ENCODE data around the gene SMR3A. TPM values are rescaled to one million over a fixed set of nuclear protein-coding genes. Genes with fewer than 3 reads are reported as not detected.

SMR3A gene
- total RNA-seq, 1 experiment from 2014 or later, result not detected

- POLR2A ChIA-PET (ENCODE audit: unreplicated experiment), result no interaction called here
Measured at GRCh38 chr4:70371987-70372386, 11.4 kb downstream of the SMR3A start.

GRCh38 chr4:70372760-70373159 lies 12.2 kb downstream of the SMR3A start:
- Histone ChIP-seq H3K4me3 (ENCODE audit: low read length) (no peak overlapping the region), H3K36me3 (ENCODE audit: low read depth, low read length) (no peaks in the 10 kb centered on the region), H3K27me3 (ENCODE audit: low read length) (peaks cover 24% of the 10 kb centered on the region; the same call in 1 of the 2 replicates), H4K20me1 (ENCODE audit: low read length) (no peaks in the 10 kb centered on the region), H3K79me2 (ENCODE audit: low read length) (no peaks in the 10 kb centered on the region), H3K4me2 (ENCODE audit: low read length) (no peak overlapping the region), H3K9me2 (replicated peaks; ENCODE audit: low read length) (no peaks in the 10 kb centered on the region), H3K9me3 (ENCODE audit: low read length) (no peaks in the 10 kb centered on the region), H3K4me1 (ENCODE audit: insufficient read depth, low read length) (no peaks in the 10 kb centered on the region), H3F3A (ENCODE audit: low read length, unreplicated experiment) (no peaks in the 10 kb centered on the region), H2AFZ (ENCODE audit: low read length) (no peak overlapping the region), H3K9ac (ENCODE audit: low read length) (no peak overlapping the region), H3K27ac (ENCODE audit: low read length) (no peak overlapping the region)
- ChIA-PET CTCF (no interaction called here), POLR2A (ENCODE audit: unreplicated experiment) (no interaction called here)
- intact Hi-C loops (cut with micrococcal nuclease), result no loop called here
- no peak for TF ChIP-seq EZH2 (IDR thresholded peaks at IDR 0.05; ENCODE audit: low read length, unreplicated experiment)
- TF ChIP-seq EZH2phosphoT487 (IDR thresholded peaks at IDR 0.05; ENCODE audit: borderline replicate concordance, low read length), result no peak
- TF ChIP-seq CTCF (conservative IDR thresholded peaks at IDR 0.05; ENCODE audit: low read depth, low read length), result no peak
- no peak for DNase-seq
- ATAC-seq, result no peak
- no TSS peak for BruUV-seq (replicated peaks)

More at GRCh38 chr4:70371987-70372386, 11.4 kb downstream of the SMR3A start:
- no peaks in the 10 kb centered on the region for H4K20me1 ChIP-seq (ENCODE audit: low read length)
- no TSS peak for BruUV-seq (replicated peaks)
- no peaks in the 10 kb centered on the region for H3K9me2 ChIP-seq (replicated peaks; ENCODE audit: low read length)
- no peak overlapping the region for H2AFZ ChIP-seq (ENCODE audit: low read length)
- TF ChIP-seq EZH2 (IDR thresholded peaks at IDR 0.05; ENCODE audit: low read length, unreplicated experiment), result no peak
- TF ChIP-seq EZH2phosphoT487 (IDR thresholded peaks at IDR 0.05; ENCODE audit: borderline replicate concordance, low read length), result no peak
- TF ChIP-seq CTCF (conservative IDR thresholded peaks at IDR 0.05; ENCODE audit: low read depth, low read length), result no peak
- ATAC-seq, result no peak
- DNase-seq, result no peak
- H3K36me3 ChIP-seq (ENCODE audit: low read depth, low read length), result no peaks in the 10 kb centered on the region
- H3K79me2 ChIP-seq (ENCODE audit: low read length), result no peaks in the 10 kb centered on the region
- no peaks in the 10 kb centered on the region for H3F3A ChIP-seq (ENCODE audit: low read length, unreplicated experiment)
- no peaks in the 10 kb centered on the region for H3K4me1 ChIP-seq (ENCODE audit: insufficient read depth, low read length)
- no peaks in the 10 kb centered on the region for H3K9me3 ChIP-seq (ENCODE audit: low read length)
- CTCF ChIA-PET, result no interaction called here
- no peak overlapping the region for H3K4me2 ChIP-seq (ENCODE audit: low read length)
- H3K27ac ChIP-seq (ENCODE audit: low read length), result no peak overlapping the region
- peaks cover 24% of the 10 kb centered on the region; the same call in 1 of the 2 replicates for H3K27me3 ChIP-seq (ENCODE audit: low read length)
- no peak overlapping the region for H3K9ac ChIP-seq (ENCODE audit: low read length)
- H3K4me3 ChIP-seq (ENCODE audit: low read length), result no peak overlapping the region
- intact Hi-C loops (cut with micrococcal nuclease), result no loop called here

GRCh38 chr4:70380578-70380977 lies 20.0 kb downstream of the SMR3A start:
- Histone ChIP-seq H3K27me3 (ENCODE audit: low read length) (peaks cover 4% of the 10 kb centered on the region), H3K4me1 (ENCODE audit: insufficient read depth, low read length) (no peaks in the 10 kb centered on the region), H4K20me1 (ENCODE audit: low read length) (no peaks in the 10 kb centered on the region), H3K9ac (ENCODE audit: low read length) (no peak overlapping the region), H3K36me3 (ENCODE audit: low read depth, low read length) (no peaks in the 10 kb centered on the region), H3F3A (ENCODE audit: low read length, unreplicated experiment) (no peaks in the 10 kb centered on the region), H3K4me3 (ENCODE audit: low read length) (no peak overlapping the region), H2AFZ (ENCODE audit: low read length) (no peak overlapping the region), H3K4me2 (ENCODE audit: low read length) (no peak overlapping the region), H3K9me3 (ENCODE audit: low read length) (no peaks in the 10 kb centered on the region), H3K79me2 (ENCODE audit: low read length) (no peaks in the 10 kb centered on the region), H3K9me2 (replicated peaks; ENCODE audit: low read length) (no peaks in the 10 kb centered on the region), H3K27ac (ENCODE audit: low read length) (no peak overlapping the region)
- TF ChIP-seq EZH2phosphoT487 (IDR thresholded peaks at IDR 0.05; ENCODE audit: borderline replicate concordance, low read length) (no peak), CTCF (conservative IDR thresholded peaks at IDR 0.05; ENCODE audit: low read depth, low read length) (no peak), EZH2 (IDR thresholded peaks at IDR 0.05; ENCODE audit: low read length, unreplicated experiment) (no peak)
- intact Hi-C loops (cut with micrococcal nuclease), result no loop called here
- POLR2A ChIA-PET (ENCODE audit: unreplicated experiment), result no interaction called here
- ATAC-seq (no peak), DNase-seq (no peak)
- no TSS peak for BruUV-seq (replicated peaks)
- CTCF ChIA-PET, result no interaction called here

All from PC-3 (cell line).